A673 (cell line): ENCODE measurements around the gene CR2. TPM values are rescaled to one million over a fixed set of nuclear protein-coding genes. Genes with fewer than 3 reads are reported as not detected.
"Not testable (repeated sequence)": the region's sequence is repeated elsewhere in the genome, so short reads cannot be mapped to it uniquely, and the experiment has no call there.

Experiments used
- BruUV-seq: library from RNA; stranded (reverse); fragments of 400-500 nt; replicated peaks from 2 replicates; lab custom pipeline; 2021; lab: Mats Ljungman, UMichigan
- CTCF ChIA-PET: fragments of 300-600 bp; sonication (Branson Sonifier 250); formaldehyde crosslinking; loops from one replicate; lab custom pipeline; 2022; ENCODE audit warnings: antibody characterized with exemption; lab: Charles Lee
- POLR2A ChIA-PET: fragments of 300-600 bp; sonication (Branson Sonifier 250); formaldehyde crosslinking; loops from one replicate; lab custom pipeline; 2022; ENCODE audit warnings: antibody characterized with exemption; ENCODE audit not compliant: low non-redundant PET; lab: Charles Lee
- DNase-seq: peaks from one replicate; pipeline ENCODE4 v3.0.0-alpha.2; 2015; ENCODE audit warnings: low spot score
- H3K27ac ChIP-seq: fragments of 200-600 bp; sonication (generic); 2 replicates; pipeline ENCODE4 v1.5.1; 2016; ENCODE audit warnings: mixed run types, low read depth, mild to moderate bottlenecking, mixed read lengths, antibody characterized with exemption, low read length; ENCODE audit not compliant: poor library complexity, severe bottlenecking
- H3K27me3 ChIP-seq: fragments of 200-600 bp; sonication (generic); replicated peaks from 2 replicates; pipeline ENCODE4 v1.6.1; 2017; ENCODE audit warnings: mixed run types, low read depth, mild to moderate bottlenecking, mixed read lengths, antibody characterized with exemption, low read length; ENCODE audit not compliant: insufficient read depth, poor library complexity
- H3K36me3 ChIP-seq: fragments of 200-600 bp; sonication (generic); 2 replicates; pipeline ENCODE4 v1.6.1; 2016; ENCODE audit warnings: mixed run types, mild to moderate bottlenecking, mixed read lengths, antibody characterized with exemption, low read length; ENCODE audit not compliant: insufficient read depth, poor library complexity, severe bottlenecking
- H3K4me1 ChIP-seq: fragments of 200-600 bp; sonication (generic); 2 replicates; pipeline ENCODE4 v1.6.1; 2017; ENCODE audit warnings: mixed run types, mild to moderate bottlenecking, mixed read lengths, antibody characterized with exemption, low read length; ENCODE audit not compliant: insufficient read depth, poor library complexity, severe bottlenecking
- H3K4me3 ChIP-seq: fragments of 200-600 bp; sonication (generic); 2 replicates; pipeline ENCODE4 v1.5.1; 2016; ENCODE audit warnings: low read depth, mixed run types, mild to moderate bottlenecking, mixed read lengths, low read length; ENCODE audit not compliant: poor library complexity, severe bottlenecking
- H3K9me3 ChIP-seq: fragments of 200-600 bp; sonication (generic); 2 replicates; pipeline ENCODE4 v1.6.1; 2016; ENCODE audit warnings: mixed run types, low read depth, mild to moderate bottlenecking, mixed read lengths, antibody characterized with exemption, low read length; ENCODE audit not compliant: poor library complexity, severe bottlenecking
- CTCF ChIP-seq: fragments of 300-800, 200-600 bp; sonication (generic); conservative IDR thresholded peaks from 2 replicates; pipeline ENCODE4 v1.5.1; 2017; ENCODE audit warnings: low read depth, mild to moderate bottlenecking, antibody characterized with exemption, low read length, moderate library complexity, mixed read lengths
- EZH2 ChIP-seq: fragments of 200-600 bp; sonication (generic); IDR thresholded peaks from 2 replicates; pipeline ENCODE4 v1.6.1; 2017; ENCODE audit warnings: borderline replicate concordance, low read depth, mild to moderate bottlenecking, mixed read lengths, antibody characterized with exemption, low read length; ENCODE audit not compliant: poor library complexity, severe bottlenecking
- intact Hi-C: fragments of 100-400 bp; cut with micrococcal nuclease; formaldehyde crosslinking; loops from one replicate; pipeline ENCODE4 v1.10.0; 2022; ENCODE audit not compliant: unreplicated experiment
- total RNA-seq: library from RNA; stranded (reverse); gene quantifications from 2 replicates; pipeline ENCODE4 v1.2.3, GENCODE V29; 2021

CR2 gene
- total RNA-seq, 1 experiment from 2014 or later: not detected

GRCh38 chr1:207430602-207431001, 23.5 kb upstream of the CR2 start:
- H3K9me3 ChIP-seq: no peaks in the 10 kb centered on the region
- DNase-seq: no peak
- no TSS peak for BruUV-seq
- POLR2A ChIA-PET: no interaction called here
- H3K36me3 ChIP-seq: no peaks in the 10 kb centered on the region
- H3K4me1 ChIP-seq: no peaks in the 10 kb centered on the region
- intact Hi-C loops: no loop called here
- CTCF ChIA-PET: no interaction called here
- no peak overlapping the region for H3K4me3 ChIP-seq
- H3K27me3 ChIP-seq: no peaks in the 10 kb centered on the region
- TF ChIP-seq EZH2: no peak
- no peak for TF ChIP-seq CTCF
- no peak overlapping the region for H3K27ac ChIP-seq

- ChIA-PET CTCF (no interaction called here), POLR2A (no interaction called here)
- no TSS peak for BruUV-seq
- intact Hi-C loops: no loop called here
- H3K27me3 ChIP-seq: no peaks in the 10 kb centered on the region
- no peak overlapping the region for H3K27ac ChIP-seq
- H3K4me1 ChIP-seq: no peaks in the 10 kb centered on the region
- DNase-seq: no peak
- H3K36me3 ChIP-seq: no peaks in the 10 kb centered on the region
- TF ChIP-seq EZH2 (no peak), CTCF (no peak)
- no peak overlapping the region for H3K4me3 ChIP-seq
- H3K9me3 ChIP-seq: no peaks in the 10 kb centered on the region
Observed at GRCh38 chr1:207431508-207431907, 22.6 kb upstream of the CR2 start.

- no peak for TF ChIP-seq CTCF
- TF ChIP-seq EZH2: no peak
- no peaks in the 10 kb centered on the region for H3K9me3 ChIP-seq
- H3K27ac ChIP-seq: no peak overlapping the region
- intact Hi-C loops: no loop called here
- no TSS peak for BruUV-seq
- ChIA-PET POLR2A (no interaction called here), CTCF (no interaction called here)
- no peak for DNase-seq
- no peaks in the 10 kb centered on the region for H3K4me1 ChIP-seq
- no peak overlapping the region for H3K4me3 ChIP-seq
- no peaks in the 10 kb centered on the region for H3K36me3 ChIP-seq
- H3K27me3 ChIP-seq: no peaks in the 10 kb centered on the region
Observed at GRCh38 chr1:207433435-207433834, 20.7 kb upstream of the CR2 start.

GRCh38 chr1:207436746-207437145, 17.4 kb upstream of the CR2 start:
- H3K4me1 ChIP-seq, H3K9me3 ChIP-seq, DNase-seq, H3K36me3 ChIP-seq, CTCF ChIA-PET, H3K4me3 ChIP-seq, intact Hi-C loops, POLR2A ChIA-PET, H3K27ac ChIP-seq, H3K27me3 ChIP-seq, BruUV-seq: not testable (repeated sequence)
